HepG2 (cell line): Measurements from ENCODE around the gene IQCN. TPM values are rescaled to one million over a fixed set of nuclear protein-coding genes. Genes with fewer than 3 reads are reported as not detected.

Source experiments
- ASH2L ChIP-seq: fragments of 300-600, 200-600 bp; sonication (generic); IDR thresholded peaks from 2 replicates; pipeline ENCODE4 v1.7.0; 2017; ENCODE audit warnings: low read depth, mild to moderate bottlenecking, moderate library complexity, mixed read lengths, low read length; ENCODE audit not compliant: insufficient read length
- FIP1L1 ChIP-seq: fragments of 200-400 bp; formaldehyde crosslinking; IDR thresholded peaks from 2 replicates; pipeline ENCODE4 v1.6.1; 2018; ENCODE audit warnings: low read depth, mild to moderate bottlenecking, low read length, moderate library complexity, borderline replicate concordance; ENCODE audit not compliant: insufficient read depth
- GLI4 ChIP-seq: sonication (generic); formaldehyde crosslinking; IDR thresholded peaks from 2 replicates; pipeline ENCODE4 v1.5.1; 2020; ENCODE audit warnings: missing genetic modification reagents, mild to moderate bottlenecking, moderate library complexity, borderline replicate concordance
- HMG20A ChIP-seq: IDR thresholded peaks from 2 replicates; pipeline ENCODE4 v1.6.1; 2016; ENCODE audit warnings: borderline replicate concordance
- ZBTB20 ChIP-seq: sonication (generic); formaldehyde crosslinking; IDR thresholded peaks from 2 replicates; pipeline ENCODE4 v1.8.1; 2023; ENCODE audit warnings: missing genetic modification reagents, low read depth, mild to moderate bottlenecking, borderline replicate concordance
- ZBTB38 ChIP-seq: sonication (generic); formaldehyde crosslinking; IDR thresholded peaks from 2 replicates; pipeline ENCODE4 v1.5.1; 2020; ENCODE audit warnings: mild to moderate bottlenecking, missing genetic modification reagents
- ZEB1 ChIP-seq: IDR thresholded peaks from 2 replicates; pipeline ENCODE4 v1.6.1; 2012; ENCODE audit warnings: mild to moderate bottlenecking, low read depth, inconsistent platforms; ENCODE audit not compliant: insufficient replicate concordance
- ZFYVE20 ChIP-seq: sonication (generic); formaldehyde crosslinking; IDR thresholded peaks from 2 replicates; pipeline ENCODE4 v1.8.0; 2023; ENCODE audit warnings: low read depth, mild to moderate bottlenecking, moderate library complexity, missing genetic modification reagents, borderline replicate concordance
- ZNF235 ChIP-seq: sonication (generic); formaldehyde crosslinking; IDR thresholded peaks from 2 replicates; pipeline ENCODE4 v1.8.1; 2023; ENCODE audit warnings: mild to moderate bottlenecking, missing genetic modification reagents, borderline replicate concordance
- ZNF501 ChIP-seq: sonication (generic); formaldehyde crosslinking; IDR thresholded peaks from 2 replicates; pipeline ENCODE4 v1.5.1; 2020; ENCODE audit warnings: mild to moderate bottlenecking, moderate library complexity, missing genetic modification reagents
- ZNF605 ChIP-seq: sonication (generic); formaldehyde crosslinking; IDR thresholded peaks from 2 replicates; pipeline ENCODE4 v1.8.0; 2022; ENCODE audit warnings: mild to moderate bottlenecking, missing genetic modification reagents
- ZNF792 ChIP-seq: IDR thresholded peaks from 2 replicates; pipeline ENCODE4 v1.6.1; 2016
- polyA plus RNA-seq, 8 experiments: library from polyadenylated mRNA; depleted of rRNA in 3 of 8; stranded (reverse) in 7 of 8; unstranded in 1 of 8; fragments of >200 nt; fragmentation: Illumina TruSeq in 4 of 8; extraction: Trizol in 4 of 8; gene quantifications; 2 replicates each; pipeline versions ENCODE4 v1.2.1 to v1.2.3, GENCODE V29; 2011 to 2016; ENCODE audit warnings: low read depth in 4 of 8, missing spikeins in 1 of 8, mixed read lengths in 1 of 8; ENCODE audit not compliant: insufficient read depth in 1 of 8
- total RNA-seq, 5 experiments: library from RNA; depleted of rRNA; stranded (reverse); fragments of >200 nt; fragmentation: Illumina TruSeq; extraction: Trizol; gene quantifications; 2 replicates each; pipeline ENCODE4 v1.2.3, GENCODE V29; 2016; ENCODE audit warnings: low read depth in 1 of 5
- TF ChIP-seq, protein P1 (sequence below): sonication (generic); formaldehyde crosslinking; IDR thresholded peaks from 2 replicates; pipeline ENCODE4 v1.5.0; 2020; ENCODE audit warnings: mild to moderate bottlenecking, missing genetic modification reagents, borderline replicate concordance
- TF ChIP-seq, protein P2 (sequence below): sonication (generic); formaldehyde crosslinking; IDR thresholded peaks from 2 replicates; pipeline ENCODE4 v1.8.0; 2022; ENCODE audit warnings: missing genetic modification reagents, mild to moderate bottlenecking, inconsistent platforms, borderline replicate concordance
- TF ChIP-seq, protein P3 (sequence below): sonication (generic); formaldehyde crosslinking; IDR thresholded peaks from 2 replicates; pipeline ENCODE4 v1.8.0; 2022; ENCODE audit warnings: low read depth, missing genetic modification reagents
- TF ChIP-seq, protein P4 (sequence below): sonication (generic); formaldehyde crosslinking; IDR thresholded peaks from 2 replicates; pipeline ENCODE4 v1.4.0; 2020; ENCODE audit warnings: missing genetic modification reagents
- TF ChIP-seq, protein P5 (sequence below): sonication (generic); formaldehyde crosslinking; IDR thresholded peaks from 2 replicates; pipeline ENCODE4 v1.4.0; 2020; ENCODE audit warnings: missing genetic modification reagents; ENCODE audit errors: not compliant biosample characterization
- TF ChIP-seq, protein P6 (sequence below): sonication (generic); formaldehyde crosslinking; IDR thresholded peaks from 2 replicates; pipeline ENCODE4 v1.5.0; 2020; ENCODE audit warnings: missing genetic modification reagents

Gene IQCN
- total and polyA plus RNA-seq, 2 of the 13 experiments (the other 11 are each of a cell fraction or from before 2014, with no cell fraction given), result 0.04 to 0.18 TPM

DNA sequence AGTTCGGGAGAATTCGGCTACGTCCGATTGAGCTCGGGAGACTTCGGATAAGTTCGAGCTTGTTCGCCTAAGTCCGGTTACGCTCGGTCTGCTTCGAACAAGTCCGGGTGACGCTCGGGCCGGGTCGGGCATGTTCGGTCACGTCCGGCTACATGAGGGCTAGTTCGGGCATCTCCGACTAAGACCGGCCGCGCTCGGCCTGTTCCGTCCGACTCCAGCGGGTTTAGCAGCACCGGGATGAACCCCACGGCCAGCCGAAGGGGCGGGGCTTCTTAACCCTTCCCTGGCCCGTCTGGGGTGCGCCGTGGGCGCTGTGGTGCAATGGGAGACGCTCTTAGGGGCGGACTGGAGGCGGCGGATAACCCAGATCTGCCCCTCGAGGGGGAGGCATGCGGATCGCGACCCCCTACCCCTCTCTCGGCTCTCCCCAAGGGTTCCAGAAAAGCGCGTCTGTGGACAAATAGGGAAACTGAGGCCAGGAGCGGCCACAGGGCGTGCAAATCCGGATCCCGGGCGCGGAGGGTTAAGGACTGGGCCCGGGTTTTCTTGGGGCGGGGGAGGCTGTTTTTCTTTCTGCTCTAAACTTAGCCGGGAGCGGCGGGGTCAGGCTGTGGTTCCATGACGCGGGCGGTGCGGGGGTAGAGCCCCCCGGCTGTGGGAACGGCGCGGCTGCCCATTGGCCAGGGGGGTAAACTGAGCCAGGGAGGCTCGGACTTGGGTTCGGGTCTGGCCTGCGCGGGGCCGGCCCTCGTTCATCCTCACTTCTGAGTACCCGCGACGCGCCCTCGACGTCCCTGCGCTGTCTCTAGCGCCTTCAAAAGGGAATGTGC, 49.5 kb downstream of the IQCN start (continued):
- TF ChIP-seq, protein P1, sequence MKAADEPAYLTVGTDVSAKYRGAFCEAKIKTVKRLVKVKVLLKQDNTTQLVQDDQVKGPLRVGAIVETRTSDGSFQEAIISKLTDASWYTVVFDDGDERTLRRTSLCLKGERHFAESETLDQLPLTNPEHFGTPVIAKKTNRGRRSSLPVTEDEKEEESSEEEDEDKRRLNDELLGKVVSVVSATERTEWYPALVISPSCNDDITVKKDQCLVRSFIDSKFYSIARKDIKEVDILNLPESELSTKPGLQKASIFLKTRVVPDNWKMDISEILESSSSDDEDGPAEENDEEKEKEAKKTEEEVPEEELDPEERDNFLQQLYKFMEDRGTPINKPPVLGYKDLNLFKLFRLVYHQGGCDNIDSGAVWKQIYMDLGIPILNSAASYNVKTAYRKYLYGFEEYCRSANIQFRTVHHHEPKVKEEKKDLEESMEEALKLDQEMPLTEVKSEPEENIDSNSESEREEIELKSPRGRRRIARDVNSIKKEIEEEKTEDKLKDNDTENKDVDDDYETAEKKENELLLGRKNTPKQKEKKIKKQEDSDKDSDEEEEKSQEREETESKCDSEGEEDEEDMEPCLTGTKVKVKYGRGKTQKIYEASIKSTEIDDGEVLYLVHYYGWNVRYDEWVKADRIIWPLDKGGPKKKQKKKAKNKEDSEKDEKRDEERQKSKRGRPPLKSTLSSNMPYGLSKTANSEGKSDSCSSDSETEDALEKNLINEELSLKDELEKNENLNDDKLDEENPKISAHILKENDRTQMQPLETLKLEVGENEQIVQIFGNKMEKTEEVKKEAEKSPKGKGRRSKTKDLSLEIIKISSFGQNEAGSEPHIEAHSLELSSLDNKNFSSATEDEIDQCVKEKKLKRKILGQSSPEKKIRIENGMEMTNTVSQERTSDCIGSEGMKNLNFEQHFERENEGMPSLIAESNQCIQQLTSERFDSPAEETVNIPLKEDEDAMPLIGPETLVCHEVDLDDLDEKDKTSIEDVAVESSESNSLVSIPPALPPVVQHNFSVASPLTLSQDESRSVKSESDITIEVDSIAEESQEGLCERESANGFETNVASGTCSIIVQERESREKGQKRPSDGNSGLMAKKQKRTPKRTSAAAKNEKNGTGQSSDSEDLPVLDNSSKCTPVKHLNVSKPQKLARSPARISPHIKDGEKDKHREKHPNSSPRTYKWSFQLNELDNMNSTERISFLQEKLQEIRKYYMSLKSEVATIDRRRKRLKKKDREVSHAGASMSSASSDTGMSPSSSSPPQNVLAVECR (CRISPR knock-in tag), result peak; percentile 51; the same call in 1 of the 2 replicates
- TF ChIP-seq HMG20A (CRISPR knock-in tag) (no peak), GLI4 (CRISPR knock-in tag) (no peak), ZEB1 (no peak), ZNF792 (no peak), ZNF235 (CRISPR knock-in tag) (0 out of 2 replicates have a peak, but pooled peaks have one; percentile 28), ZBTB38 (CRISPR knock-in tag) (0 out of 2 replicates have a peak, but pooled peaks have one; percentile 53), ZFYVE20 (no peak), ASH2L (no peak), FIP1L1 (no peak), ZNF501 (0 out of 2 replicates have a peak, but pooled peaks have one; percentile 10), ZBTB20 (0 out of 2 replicates have a peak, but pooled peaks have one; percentile 38), ZNF605 (CRISPR knock-in tag) (0 out of 2 replicates have a peak, but pooled peaks have one; percentile 42)
- TF ChIP-seq, protein P2, sequence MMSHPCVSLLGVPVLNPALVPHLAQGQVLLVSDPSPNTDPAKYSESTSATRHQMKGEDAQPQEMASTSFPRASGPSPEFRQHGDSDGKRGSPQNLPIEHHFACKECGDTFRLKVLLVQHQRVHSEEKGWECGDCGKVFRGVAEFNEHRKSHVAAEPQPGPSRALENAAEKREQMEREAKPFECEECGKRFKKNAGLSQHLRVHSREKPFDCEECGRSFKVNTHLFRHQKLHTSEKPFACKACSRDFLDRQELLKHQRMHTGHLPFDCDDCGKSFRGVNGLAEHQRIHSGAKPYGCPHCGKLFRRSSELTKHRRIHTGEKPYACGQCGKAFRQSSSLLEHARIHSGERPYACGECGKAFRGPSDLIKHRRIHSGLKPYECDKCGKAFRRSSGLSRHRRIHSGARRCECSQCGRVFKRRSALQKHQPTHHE, result no peak; the same call in 1 of the 2 replicates
- TF ChIP-seq, protein P3, sequence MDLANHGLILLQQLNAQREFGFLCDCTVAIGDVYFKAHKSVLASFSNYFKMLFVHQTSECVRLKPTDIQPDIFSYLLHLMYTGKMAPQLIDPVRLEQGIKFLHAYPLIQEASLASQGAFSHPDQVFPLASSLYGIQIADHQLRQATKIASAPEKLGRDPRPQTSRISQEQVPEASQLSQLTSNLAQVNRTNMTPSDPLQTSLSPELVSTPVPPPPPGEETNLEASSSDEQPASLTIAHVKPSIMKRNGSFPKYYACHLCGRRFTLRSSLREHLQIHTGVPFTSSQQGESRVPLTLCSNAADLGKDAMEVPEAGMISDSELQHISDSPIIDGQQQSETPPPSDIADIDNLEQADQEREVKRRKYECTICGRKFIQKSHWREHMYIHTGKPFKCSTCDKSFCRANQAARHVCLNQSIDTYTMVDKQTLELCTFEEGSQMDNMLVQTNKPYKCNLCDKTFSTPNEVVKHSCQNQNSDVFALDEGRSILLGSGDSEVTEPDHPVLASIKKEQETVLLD (CRISPR knock-in tag), result no peak; the same call in 1 of the 2 replicates
- TF ChIP-seq, protein P4, sequence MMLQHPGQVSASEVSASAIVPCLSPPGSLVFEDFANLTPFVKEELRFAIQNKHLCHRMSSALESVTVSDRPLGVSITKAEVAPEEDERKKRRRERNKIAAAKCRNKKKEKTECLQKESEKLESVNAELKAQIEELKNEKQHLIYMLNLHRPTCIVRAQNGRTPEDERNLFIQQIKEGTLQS (CRISPR knock-in tag), result no peak
- TF ChIP-seq, protein P5, sequence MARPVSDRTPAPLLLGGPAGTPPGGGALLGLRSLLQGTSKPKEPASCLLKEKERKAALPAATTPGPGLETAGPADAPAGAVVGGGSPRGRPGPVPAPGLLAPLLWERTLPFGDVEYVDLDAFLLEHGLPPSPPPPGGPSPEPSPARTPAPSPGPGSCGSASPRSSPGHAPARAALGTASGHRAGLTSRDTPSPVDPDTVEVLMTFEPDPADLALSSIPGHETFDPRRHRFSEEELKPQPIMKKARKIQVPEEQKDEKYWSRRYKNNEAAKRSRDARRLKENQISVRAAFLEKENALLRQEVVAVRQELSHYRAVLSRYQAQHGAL (CRISPR knock-in tag), result no peak
- TF ChIP-seq, protein P6, sequence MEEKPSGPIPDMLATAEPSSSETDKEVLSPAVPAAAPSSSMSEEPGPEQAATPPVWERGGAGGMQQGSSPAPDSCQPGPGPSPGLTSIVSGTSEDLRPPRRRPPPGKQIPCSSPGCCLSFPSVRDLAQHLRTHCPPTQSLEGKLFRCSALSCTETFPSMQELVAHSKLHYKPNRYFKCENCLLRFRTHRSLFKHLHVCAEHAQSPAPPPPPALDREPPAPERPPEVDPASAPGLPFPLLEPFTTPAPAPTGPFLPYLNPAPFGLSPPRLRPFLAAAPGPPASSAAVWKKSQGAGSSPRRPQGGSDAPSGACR (CRISPR knock-in tag), result no peak
